ENCODE data around the gene COX7A2. TPM values are rescaled to one million over a fixed set of nuclear protein-coding genes. Genes with fewer than 3 reads are reported as not detected.

The COX7A2 gene
- total RNA-seq, 3 donors from 2014 or later = 469 to 506 (median 486) TPM

GRCh38 chr6:75257343-75258087 is 13.9 kb upstream of the COX7A2 start:
- no peak overlapping the region for H3K4me3 Mint-ChIP-seq

DNA sequence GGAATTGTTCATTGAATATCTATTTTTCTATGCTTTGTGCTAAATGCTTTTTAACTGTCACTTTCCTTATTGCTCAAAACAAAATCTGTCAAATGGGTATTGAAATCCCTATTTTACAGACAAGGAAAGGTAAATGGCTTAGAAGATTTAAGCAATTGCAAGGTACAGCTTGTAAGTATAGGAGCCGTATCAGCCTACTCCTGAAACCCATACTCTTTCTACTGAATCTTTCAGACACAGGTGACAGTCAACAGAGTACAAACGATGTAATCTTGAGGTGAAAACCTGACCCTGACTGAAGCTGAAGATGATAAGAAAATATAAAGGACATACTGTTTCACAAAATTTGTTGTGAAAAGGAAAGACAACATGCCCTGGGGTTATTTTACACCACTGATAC is 7.0 kb upstream of the COX7A2 start:
- no peak for ATAC-seq
- Mint-ChIP-seq H3K4me1 (ENCODE audit: low read depth) (no peaks in the 10 kb centered on the region), H3K36me3 (ENCODE audit: insufficient read depth) (peaks cover 8% of the 10 kb centered on the region), H3K27me3 (ENCODE audit: low read depth) (peaks cover 14% of the 10 kb centered on the region), H3K4me3 (no peak overlapping the region), H3K9me3 (no peaks in the 10 kb centered on the region)
- DNase-seq = no peak

More at GRCh38 chr6:75257343-75258087, 13.9 kb upstream of the COX7A2 start:
- no peaks in the 10 kb centered on the region for H3K27me3 Mint-ChIP-seq (ENCODE audit: low read depth)
- peaks cover 34% of the 10 kb centered on the region for H3K36me3 Mint-ChIP-seq (ENCODE audit: insufficient read depth)
- no peaks in the 10 kb centered on the region for H3K4me1 Mint-ChIP-seq (ENCODE audit: low read depth)
- DNase-seq (no peak), ATAC-seq (no peak)
- H3K9me3 Mint-ChIP-seq = no peaks in the 10 kb centered on the region

DNA sequence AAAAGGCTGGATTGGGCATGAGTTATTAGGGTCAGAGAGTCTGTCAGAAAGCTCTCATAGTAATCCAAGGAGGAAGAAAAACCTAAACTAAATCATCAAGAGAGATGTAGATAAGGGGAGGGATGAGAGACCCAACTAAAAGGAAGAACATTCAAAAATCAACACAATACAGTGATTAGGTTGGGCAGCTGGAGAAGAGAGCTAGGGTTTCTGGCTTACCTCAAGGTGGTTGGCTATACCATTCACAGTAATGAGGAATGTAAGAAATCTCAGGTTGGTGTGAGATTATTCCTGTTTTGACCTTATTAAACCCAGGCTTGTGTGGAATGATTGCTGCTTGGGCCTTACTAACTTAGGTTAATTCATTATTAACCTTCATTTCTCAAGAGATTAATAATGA is 6.2 kb upstream of the COX7A2 start:
- Mint-ChIP-seq H3K9me3 (no peaks in the 10 kb centered on the region), H3K27me3 (ENCODE audit: low read depth) (peaks cover 16% of the 10 kb centered on the region), H3K36me3 (ENCODE audit: insufficient read depth) (peaks cover 7% of the 10 kb centered on the region), H3K4me1 (ENCODE audit: low read depth) (no peaks in the 10 kb centered on the region), H3K4me3 (no peak overlapping the region)
- ATAC-seq (no peak), DNase-seq (no peak)

GRCh38 chr6:75246386-75246785 is 2.8 kb upstream of the COX7A2 start:
- Mint-ChIP-seq H3K4me3 (no peak overlapping the region), H3K9me3 (no peaks in the 10 kb centered on the region), H3K27me3 (ENCODE audit: low read depth) (peaks cover 16% of the 10 kb centered on the region), H3K4me1 (ENCODE audit: low read depth) (peaks cover 15% of the 10 kb centered on the region), H3K36me3 (ENCODE audit: insufficient read depth) (peaks cover 7% of the 10 kb centered on the region)
- no peak for DNase-seq
- ATAC-seq = no peak

- Mint-ChIP-seq H3K27me3 (ENCODE audit: low read depth) (peaks cover 16% of the 10 kb centered on the region), H3K4me1 (ENCODE audit: low read depth) (peaks cover 22% of the 10 kb centered on the region), H3K4me3 (peak overlapping the region; percentile 99), H3K9me3 (no peaks in the 10 kb centered on the region), H3K36me3 (ENCODE audit: insufficient read depth) (peaks cover 19% of the 10 kb centered on the region)
- DNase-seq = no peak
- no peak for ATAC-seq
These were observed 523 bp upstream of the COX7A2 start for GRCh38 chr6:75244063-75244584.

DNA sequence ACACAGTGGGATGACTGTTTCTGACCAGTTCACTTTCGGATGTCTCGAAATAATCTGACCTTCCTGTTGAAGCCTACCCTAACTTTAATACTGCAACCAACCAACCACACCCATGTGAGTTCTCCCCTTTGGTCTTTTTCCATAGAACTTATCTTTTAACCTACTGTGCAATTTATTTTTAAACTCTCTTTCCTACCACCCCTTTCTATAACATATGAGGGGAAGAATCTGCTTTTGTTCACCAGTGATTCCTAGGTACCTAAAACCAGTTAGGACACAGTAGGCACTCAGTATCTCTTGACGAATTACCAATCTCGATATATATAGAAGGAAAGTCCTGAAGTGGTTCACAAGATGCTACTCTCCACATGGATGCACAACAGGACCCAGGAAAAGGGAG is 7.0 kb downstream of the COX7A2 start:
- peaks cover 9% of the 10 kb centered on the region for H3K4me1 Mint-ChIP-seq (ENCODE audit: low read depth)
- no peak overlapping the region for H3K4me3 Mint-ChIP-seq
- ATAC-seq (no peak), DNase-seq (no peak)
- no peaks in the 10 kb centered on the region for H3K27me3 Mint-ChIP-seq (ENCODE audit: low read depth)
- H3K9me3 Mint-ChIP-seq = no peaks in the 10 kb centered on the region
- peaks cover 32% of the 10 kb centered on the region for H3K36me3 Mint-ChIP-seq (ENCODE audit: insufficient read depth)

DNA sequence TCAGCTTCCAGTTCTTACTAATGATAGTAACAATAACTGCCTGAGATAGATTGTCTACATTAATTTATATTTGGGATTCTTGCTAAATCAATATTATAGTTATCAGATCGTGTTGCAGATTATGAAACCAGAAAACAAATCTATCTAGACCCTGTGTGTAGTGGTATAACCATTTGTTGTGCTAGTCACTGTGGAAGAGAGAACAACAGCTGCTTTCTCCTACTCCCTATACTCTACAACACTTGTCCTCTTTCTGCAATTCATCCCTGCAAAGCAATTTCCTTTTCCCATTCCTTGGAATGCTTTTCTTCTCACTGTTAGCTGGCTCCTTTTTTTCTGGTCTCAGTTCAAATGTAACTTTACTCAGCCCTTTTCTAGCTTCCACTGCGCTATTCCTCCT is 8.3 kb downstream of the COX7A2 start:
- ATAC-seq = no peak
- no peaks in the 10 kb centered on the region for H3K27me3 Mint-ChIP-seq (ENCODE audit: low read depth)

DNA sequence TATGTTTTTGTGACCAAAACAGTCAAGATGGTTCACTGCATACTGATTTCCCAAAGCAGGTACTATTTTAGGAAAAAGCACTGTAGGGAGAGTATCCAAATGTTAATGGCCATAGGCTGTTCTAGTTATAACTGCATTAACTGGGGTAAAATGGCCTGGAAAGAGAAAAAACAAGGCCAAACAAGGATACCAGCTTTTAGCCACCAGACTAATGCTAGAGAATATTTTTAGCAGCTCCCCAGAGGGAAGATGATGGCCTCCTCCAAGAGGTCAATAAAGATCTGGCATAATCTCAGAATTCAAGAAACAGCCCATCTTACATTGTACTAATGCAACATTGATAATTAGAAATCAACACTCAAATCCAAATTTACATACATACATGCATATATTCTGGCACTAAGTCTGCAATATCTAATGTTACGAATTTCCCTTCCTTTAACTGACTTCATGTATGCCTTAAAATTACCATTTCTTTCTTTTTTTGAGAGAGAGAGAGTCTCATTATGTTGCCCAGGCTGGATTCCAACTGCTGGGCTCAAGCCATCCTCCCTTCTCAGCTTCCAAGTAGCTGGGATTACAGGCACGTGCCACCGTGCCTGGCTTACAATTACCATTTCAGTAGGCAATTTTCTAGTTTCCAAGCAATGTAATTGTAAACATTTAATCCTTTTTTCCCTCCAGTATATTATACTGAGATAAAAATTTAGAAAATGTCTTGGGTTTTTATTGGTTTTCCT is 9.3 kb downstream of the COX7A2 start:
- no peak for DNase-seq
- no peak for ATAC-seq
- H3K27me3 Mint-ChIP-seq (ENCODE audit: low read depth) = no peaks in the 10 kb centered on the region
- H3K9me3 Mint-ChIP-seq = no peaks in the 10 kb centered on the region
- H3K4me3 Mint-ChIP-seq = no peak overlapping the region
- H3K4me1 Mint-ChIP-seq (ENCODE audit: low read depth) = no peaks in the 10 kb centered on the region
- peaks cover 21% of the 10 kb centered on the region for H3K36me3 Mint-ChIP-seq (ENCODE audit: insufficient read depth)

More for the DNA sequence above, 8.3 kb downstream of the COX7A2 start:
- DNase-seq = no peak
- Mint-ChIP-seq H3K4me1 (ENCODE audit: low read depth) (no peaks in the 10 kb centered on the region), H3K9me3 (no peaks in the 10 kb centered on the region), H3K36me3 (ENCODE audit: insufficient read depth) (peaks cover 25% of the 10 kb centered on the region), H3K4me3 (no peak overlapping the region)

DNA sequence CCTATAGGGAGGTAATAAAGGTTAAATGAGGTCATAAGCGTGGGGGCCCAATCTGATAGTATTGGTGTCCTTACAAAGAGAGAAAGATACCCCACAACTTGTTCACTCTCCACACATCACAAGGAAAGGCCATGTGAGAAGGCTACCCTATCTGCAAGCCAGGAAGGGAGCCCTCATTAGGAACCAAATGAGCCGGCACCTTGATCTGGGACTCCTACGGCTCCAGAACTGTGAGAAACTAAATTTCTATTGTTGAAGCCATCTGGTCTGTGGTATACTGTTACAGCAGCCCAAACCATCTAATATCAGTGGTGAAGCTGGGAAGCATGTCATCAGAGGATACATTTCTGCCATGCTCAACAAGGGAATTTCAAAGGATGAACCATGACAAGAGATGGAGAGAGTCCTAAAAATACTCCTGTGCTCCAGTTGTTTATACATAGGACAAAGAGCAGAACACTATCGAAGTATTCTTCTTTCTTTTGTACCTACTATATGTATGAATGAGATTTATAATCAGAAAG is 10.4 kb downstream of the COX7A2 start:
- H3K4me3 Mint-ChIP-seq = no peak overlapping the region
- ATAC-seq (no peak), DNase-seq (no peak)
- no peaks in the 10 kb centered on the region for H3K27me3 Mint-ChIP-seq (ENCODE audit: low read depth)
- peaks cover 16% of the 10 kb centered on the region for H3K36me3 Mint-ChIP-seq (ENCODE audit: insufficient read depth)
- H3K9me3 Mint-ChIP-seq = no peaks in the 10 kb centered on the region
- no peaks in the 10 kb centered on the region for H3K4me1 Mint-ChIP-seq (ENCODE audit: low read depth)

DNA sequence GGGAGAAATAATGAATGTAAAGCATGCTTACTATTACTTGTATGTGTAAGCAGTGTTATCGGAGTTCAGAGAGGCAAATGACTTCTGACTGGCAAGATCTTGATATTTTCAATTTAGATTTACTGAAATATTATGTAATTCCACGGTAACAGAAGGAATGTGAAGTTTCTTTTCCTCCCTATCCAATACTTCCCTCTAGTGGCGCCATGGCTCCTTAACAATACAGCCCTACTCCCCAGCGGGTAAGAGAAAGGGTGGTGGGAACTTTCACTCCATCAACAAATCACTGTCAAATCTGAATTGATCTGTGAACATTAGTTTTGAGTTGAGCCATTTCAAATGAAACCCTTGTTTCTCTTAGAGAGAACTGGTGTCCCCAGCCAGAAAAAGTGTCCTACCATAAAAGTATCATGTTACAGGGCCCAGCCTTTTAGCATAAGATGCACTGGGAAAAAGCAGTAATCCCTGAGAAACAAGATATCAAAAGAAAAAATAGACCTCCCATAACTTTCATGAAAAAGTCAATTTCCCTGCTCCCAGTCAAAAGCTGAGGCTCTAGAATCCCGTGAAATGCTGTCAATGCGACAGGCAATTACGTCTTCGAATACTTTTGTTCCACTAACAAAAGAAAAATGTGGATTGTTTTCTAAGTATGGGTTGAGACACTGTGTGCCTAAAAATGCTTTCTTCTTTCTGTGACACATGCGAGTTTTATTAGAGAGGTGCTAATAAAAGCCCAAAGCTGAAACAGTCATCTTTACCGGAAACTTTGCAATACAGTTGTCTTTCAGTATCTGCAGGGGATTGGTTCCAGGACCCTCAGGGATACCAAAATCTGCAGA is 12.9 kb downstream of the COX7A2 start:
- Mint-ChIP-seq H3K36me3 (ENCODE audit: insufficient read depth) (no peaks in the 10 kb centered on the region), H3K9me3 (no peaks in the 10 kb centered on the region), H3K4me3 (no peak overlapping the region), H3K27me3 (ENCODE audit: low read depth) (no peaks in the 10 kb centered on the region), H3K4me1 (ENCODE audit: low read depth) (peaks cover 2% of the 10 kb centered on the region)
- DNase-seq = no peak
- no peak for ATAC-seq

- ATAC-seq (no peak), DNase-seq (no peak)
- H3K4me3 Mint-ChIP-seq = no peak overlapping the region
- no peaks in the 10 kb centered on the region for H3K36me3 Mint-ChIP-seq (ENCODE audit: insufficient read depth)
- peaks cover 2% of the 10 kb centered on the region for H3K4me1 Mint-ChIP-seq (ENCODE audit: low read depth)
- H3K9me3 Mint-ChIP-seq = no peaks in the 10 kb centered on the region
- peaks cover 8% of the 10 kb centered on the region for H3K27me3 Mint-ChIP-seq (ENCODE audit: low read depth)
These were observed 19.2 kb downstream of the COX7A2 start for GRCh38 chr6:75224303-75224926.

GRCh38 chr6:75223428-75223827 is 20.2 kb downstream of the COX7A2 start:
- H3K9me3 Mint-ChIP-seq = no peaks in the 10 kb centered on the region
- H3K4me3 Mint-ChIP-seq = no peak overlapping the region
- peaks cover 8% of the 10 kb centered on the region for H3K27me3 Mint-ChIP-seq (ENCODE audit: low read depth)
- ATAC-seq (no peak), DNase-seq (no peak)
- H3K4me1 Mint-ChIP-seq (ENCODE audit: low read depth) = peaks cover 2% of the 10 kb centered on the region
- no peaks in the 10 kb centered on the region for H3K36me3 Mint-ChIP-seq (ENCODE audit: insufficient read depth)

- no peak for DNase-seq
- Mint-ChIP-seq H3K4me3 (no peak overlapping the region), H3K4me1 (ENCODE audit: low read depth) (peaks cover 7% of the 10 kb centered on the region), H3K9me3 (no peaks in the 10 kb centered on the region), H3K27me3 (ENCODE audit: low read depth) (peaks cover 12% of the 10 kb centered on the region), H3K36me3 (ENCODE audit: insufficient read depth) (no peaks in the 10 kb centered on the region)
- ATAC-seq = no peak
These were observed 21.3 kb downstream of the COX7A2 start for GRCh38 chr6:75222261-75222660.

DNA sequence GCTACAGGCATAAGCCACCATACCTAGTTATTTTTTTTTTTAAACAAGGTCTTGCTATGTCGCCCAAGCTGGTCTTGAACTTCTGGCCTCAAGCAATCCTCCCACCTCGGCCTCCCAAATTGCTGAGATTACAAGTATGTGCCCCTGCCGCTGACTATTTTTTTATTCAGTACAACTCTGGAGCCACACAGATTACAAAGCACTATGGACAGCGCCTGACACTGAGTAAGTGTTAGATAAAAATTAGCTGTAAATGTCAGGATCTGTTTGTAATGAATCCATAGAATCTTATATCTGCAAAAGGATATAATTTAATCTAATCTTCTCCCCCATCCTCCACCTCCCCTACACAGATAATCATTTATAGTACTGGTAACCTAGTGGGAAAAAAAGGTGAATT is 22.5 kb downstream of the COX7A2 start:
- H3K4me1 Mint-ChIP-seq (ENCODE audit: low read depth) = peaks cover 8% of the 10 kb centered on the region
- H3K4me3 Mint-ChIP-seq = no peak overlapping the region
- peaks cover 22% of the 10 kb centered on the region for H3K27me3 Mint-ChIP-seq (ENCODE audit: low read depth)
- H3K36me3 Mint-ChIP-seq (ENCODE audit: insufficient read depth) = no peaks in the 10 kb centered on the region
- no peaks in the 10 kb centered on the region for H3K9me3 Mint-ChIP-seq
- DNase-seq (no peak), ATAC-seq (no peak)
